Measurements from ENCODE around the gene CDK17. TPM values are rescaled to one million over a fixed set of nuclear protein-coding genes. Genes with fewer than 3 reads are reported as not detected.

CDK17 gene
- total and polyA plus RNA-seq, 2 of the 8 experiments (the other 6 are each of a cell fraction or from before 2014, with no cell fraction given): 5.8 to 20.0 TPM

- Histone ChIP-seq H2BK12ac (ENCODE audit: low read depth, low read length) (no peak overlapping the region), H2BK15ac (ENCODE audit: low read length) (no peak overlapping the region), H3K4ac (replicated peaks; ENCODE audit: insufficient read length, low read depth, low read length) (no peak overlapping the region), H4K8ac (ENCODE audit: extremely low read depth, insufficient read depth, low read length) (no peak overlapping the region), H2BK120ac (replicated peaks; ENCODE audit: low read depth, low read length) (no peak overlapping the region), H3K27ac (ENCODE audit: low read depth, low read length) (no peak overlapping the region), H4K5ac (ENCODE audit: insufficient read length, low read depth, low read length) (no peak overlapping the region), H3K14ac (ENCODE audit: insufficient read length) (no peak overlapping the region), H3K23me2 (ENCODE audit: low read depth, low read length) (no peaks in the 10 kb centered on the region), H3K56ac (replicated peaks; ENCODE audit: insufficient read length, low read depth, low read length) (no peak overlapping the region), H3K36me3 (ENCODE audit: control insufficient read depth in 2 of 4, insufficient read depth in 4 of 4, low read length in 3 of 4) (no peaks in the 10 kb centered on the region), H3K9ac (replicated peaks in 1 of 4; ENCODE audit: extremely low read depth in 1 of 4, low read depth in 3 of 4, low read length in 3 of 4) (no peak overlapping the region), H3K4me3 (ENCODE audit: extremely low read depth in 1 of 4, insufficient read depth in 2 of 4, low read depth in 3 of 4, low read length in 4 of 4) (no peak overlapping the region), H2AFZ (ENCODE audit: low read length) (no peak overlapping the region), H3K9me3 (ENCODE audit: insufficient read depth in 2 of 2, low read depth in 1 of 2, low read length in 1 of 2) (no peaks in the 10 kb centered on the region), H3K79me1 (ENCODE audit: low read depth, low read length) (peaks cover 4% of the 10 kb centered on the region), H3K23ac (ENCODE audit: insufficient read length) (no peak overlapping the region), H2AK5ac (ENCODE audit: low read depth, low read length) (no peak overlapping the region), H4K20me1 (replicated peaks in 1 of 2; ENCODE audit: control insufficient read depth in 1 of 2, insufficient read depth in 2 of 2, low read length in 2 of 2) (peaks cover 0 to 3% of the 10 kb centered on the region in 2 experiments), H3K79me2 (ENCODE audit: control insufficient read depth in 1 of 2, insufficient read depth in 2 of 2, low read length in 2 of 2) (peaks cover 0 to 53% of the 10 kb centered on the region in 2 experiments; a peak in 3 of 4 replicates), H4K91ac (replicated peaks; ENCODE audit: insufficient read length, low read length) (no peak overlapping the region), H3K4me1 (replicated peaks in 1 of 4; ENCODE audit: control insufficient read depth in 3 of 4, insufficient read depth in 4 of 4, low read length in 3 of 4) (peaks cover 0 to 3% (median 0%) of the 10 kb centered on the region in 4 experiments; a peak in 1 of 7 replicates), H2BK5ac (ENCODE audit: low read depth, low read length) (no peak overlapping the region), H3K18ac (ENCODE audit: extremely low read depth, low read length) (no peak overlapping the region), H2BK20ac (ENCODE audit: low read length) (no peak overlapping the region), H3K27me3 (replicated peaks in 1 of 4; ENCODE audit: control insufficient read depth in 3 of 4, extremely low read depth in 1 of 4, insufficient read depth in 3 of 4, low read length in 3 of 4) (no peaks in the 10 kb centered on the region), H3K4me2 (ENCODE audit: insufficient read depth in 1 of 2, low read depth in 2 of 2, low read length in 2 of 2) (no peak overlapping the region)
- 87% methylated on average over 1 of the region's 1 CpG; no CpG with 5 or more reads in 1 of the 2 experiments for WGBS, 2 experiments (ENCODE audit: extremely low coverage in 1 of 2, insufficient coverage in 1 of 2, insufficient read length in 1 of 2, insufficient replicate concordance in 2 of 2, low coverage in 1 of 2, low lambda C conversion rate in 2 of 2, missing lambda C conversion rate in 1 of 2)
- DNase-seq (ENCODE audit: low read depth in 1 of 2, low spot score in 2 of 2) (no peak), FAIRE-seq (no peak)
- POLR2A ChIA-PET (ENCODE audit: partially characterized antibody): interaction anchor here (1.8 kb wide), 1 partner anchor 10 kb away, joined by 4 read pairs; no protein-coding TSS in a partner anchor
- TF ChIP-seq ATF3 (IDR thresholded peaks at IDR 0.05; ENCODE audit: insufficient read depth, low read depth, low read length) (no peak), POU5F1 (IDR thresholded peaks at IDR 0.05; ENCODE audit: low read depth, low read length) (no peak), BCL11A (IDR thresholded peaks at IDR 0.05; ENCODE audit: low read depth in 2 of 2, low read length in 2 of 2) (no peak), SP2 (IDR thresholded peaks at IDR 0.05; ENCODE audit: low read length) (no peak)
- CTCF ChIA-PET (ENCODE audit: partially characterized antibody): no interaction called here
Observed at GRCh38 chr12:96350982-96351381, 49.3 kb downstream of the CDK17 start.
